ENCODE results near the gene NLRP6. TPM values are rescaled to one million over a fixed set of nuclear protein-coding genes. Genes with fewer than 3 reads are reported as not detected.
"Not testable (repeated sequence)": the region's sequence is repeated elsewhere in the genome, so short reads cannot be mapped to it uniquely, and the experiment has no call there.

NLRP6 gene
- total RNA-seq, 1 experiment from 2014 or later, result not detected

DNA sequence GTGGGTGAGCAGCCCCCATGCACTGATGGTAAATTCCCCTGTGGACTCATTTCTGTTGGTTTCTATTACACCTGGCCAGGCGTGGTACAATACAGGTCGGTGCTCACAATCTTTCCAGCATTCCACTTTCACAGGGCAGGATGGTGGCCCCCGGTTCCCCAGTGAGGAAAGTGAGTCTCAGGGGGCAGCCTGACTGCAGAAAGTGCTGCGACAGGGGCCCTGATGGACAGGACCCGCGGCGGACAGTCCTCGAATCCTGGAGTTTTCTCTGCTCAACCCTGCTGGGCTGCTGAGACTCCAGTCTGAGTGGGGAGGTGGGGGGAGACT is 7.7 kb downstream of the NLRP6 start:
- Histone ChIP-seq H3K4me1 (replicated peaks; ENCODE audit: insufficient read depth) (no peaks in the 10 kb centered on the region), H3F3A (ENCODE audit: insufficient read depth, low read depth) (no peaks in the 10 kb centered on the region), H3K4me2 (no peak overlapping the region), H3K4me3 (no peak overlapping the region), H3K27me3 (ENCODE audit: insufficient read depth, low read depth) (no peaks in the 10 kb centered on the region), H3K79me2 (ENCODE audit: low read depth) (no peaks in the 10 kb centered on the region), H3K9me3 (ENCODE audit: insufficient read depth, low read depth) (no peaks in the 10 kb centered on the region), H3K36me3 (ENCODE audit: low read depth) (no peaks in the 10 kb centered on the region), H3K27ac (no peak overlapping the region), H4K20me1 (ENCODE audit: insufficient read depth) (no peaks in the 10 kb centered on the region), H2AFZ (no peak overlapping the region), H3K9me2 (ENCODE audit: insufficient read depth) (no peaks in the 10 kb centered on the region)
- TF ChIP-seq, protein P1, sequence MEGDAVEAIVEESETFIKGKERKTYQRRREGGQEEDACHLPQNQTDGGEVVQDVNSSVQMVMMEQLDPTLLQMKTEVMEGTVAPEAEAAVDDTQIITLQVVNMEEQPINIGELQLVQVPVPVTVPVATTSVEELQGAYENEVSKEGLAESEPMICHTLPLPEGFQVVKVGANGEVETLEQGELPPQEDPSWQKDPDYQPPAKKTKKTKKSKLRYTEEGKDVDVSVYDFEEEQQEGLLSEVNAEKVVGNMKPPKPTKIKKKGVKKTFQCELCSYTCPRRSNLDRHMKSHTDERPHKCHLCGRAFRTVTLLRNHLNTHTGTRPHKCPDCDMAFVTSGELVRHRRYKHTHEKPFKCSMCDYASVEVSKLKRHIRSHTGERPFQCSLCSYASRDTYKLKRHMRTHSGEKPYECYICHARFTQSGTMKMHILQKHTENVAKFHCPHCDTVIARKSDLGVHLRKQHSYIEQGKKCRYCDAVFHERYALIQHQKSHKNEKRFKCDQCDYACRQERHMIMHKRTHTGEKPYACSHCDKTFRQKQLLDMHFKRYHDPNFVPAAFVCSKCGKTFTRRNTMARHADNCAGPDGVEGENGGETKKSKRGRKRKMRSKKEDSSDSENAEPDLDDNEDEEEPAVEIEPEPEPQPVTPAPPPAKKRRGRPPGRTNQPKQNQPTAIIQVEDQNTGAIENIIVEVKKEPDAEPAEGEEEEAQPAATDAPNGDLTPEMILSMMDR (conservative IDR thresholded peaks at IDR 0.05), result no peak
- no peak for TF ChIP-seq EZH2 (IDR thresholded peaks at IDR 0.05; ENCODE audit: low read depth)
- POLR2A ChIA-PET (ENCODE audit: unreplicated experiment), result no interaction called here
- TSS peak; percentile 22 for BruUV-seq (replicated peaks)
- intact Hi-C loops (cut with micrococcal nuclease; ENCODE audit: unreplicated experiment), result no loop called here
- CTCF ChIA-PET, result interaction anchor here (0.7 kb wide), 1 partner anchor 78 kb away, joined by 14 read pairs; no protein-coding TSS in a partner anchor
- DNase-seq, result no peak

DNA sequence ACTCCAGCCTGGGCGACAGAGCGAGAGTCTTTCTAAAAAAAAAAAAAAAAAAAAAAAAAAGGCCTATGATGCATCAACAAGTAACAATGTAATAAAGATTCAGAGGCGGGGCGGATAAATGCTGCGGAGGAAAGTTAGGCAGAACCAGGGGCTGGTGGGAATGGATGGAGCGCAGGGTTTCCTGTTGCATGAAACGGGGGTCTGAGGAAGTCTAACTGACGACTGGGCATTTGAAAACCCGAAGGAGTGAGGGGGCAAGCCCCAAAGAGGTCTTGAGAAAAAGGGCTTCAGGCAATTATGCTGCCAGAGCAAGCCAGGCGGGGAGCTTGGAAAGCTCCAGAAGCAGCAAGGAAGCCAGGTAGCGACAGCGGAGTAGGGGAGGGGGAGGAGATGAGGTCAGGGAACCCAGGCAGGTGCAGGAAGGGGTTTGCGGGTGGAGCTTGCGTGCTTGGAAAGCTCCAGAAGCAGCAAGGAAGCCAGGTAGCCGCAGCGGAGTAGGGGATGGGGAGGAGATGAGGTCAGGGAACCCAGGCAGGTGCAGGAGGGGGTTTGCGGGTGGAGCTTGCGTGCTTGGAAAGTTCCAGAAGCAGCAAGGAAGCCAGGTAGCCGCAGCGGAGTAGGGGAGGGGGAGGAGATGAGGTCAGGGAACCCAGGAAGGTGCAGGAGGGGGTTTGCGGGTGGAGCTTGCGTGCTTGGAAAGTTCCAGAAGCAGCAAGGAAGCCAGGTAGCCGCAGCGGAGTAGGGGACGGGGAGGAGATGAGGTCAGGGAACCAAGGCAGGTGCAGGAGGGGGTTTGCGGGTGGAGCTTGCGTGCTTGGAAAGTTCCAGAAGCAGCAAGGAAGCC is 9.0 kb downstream of the NLRP6 start:
- Histone ChIP-seq H3K27ac (0 out of 2 replicates have a peak overlapping the region, but pooled peaks have one; percentile 6), H3K4me2 (peak overlapping the region; percentile 75), H3K4me3 (peak overlapping the region; percentile 63; the same call in 1 of the 2 replicates)
- H3K4me1 ChIP-seq (replicated peaks; ENCODE audit: insufficient read depth); BruUV-seq (replicated peaks); H3K36me3 ChIP-seq (ENCODE audit: low read depth); H2AFZ ChIP-seq; H3K79me2 ChIP-seq (ENCODE audit: low read depth); H3F3A ChIP-seq (ENCODE audit: insufficient read depth, low read depth); H3K27me3 ChIP-seq (ENCODE audit: insufficient read depth, low read depth); intact Hi-C loops (cut with micrococcal nuclease; ENCODE audit: unreplicated experiment); H3K9me2 ChIP-seq (ENCODE audit: insufficient read depth); H4K20me1 ChIP-seq (ENCODE audit: insufficient read depth); CTCF ChIA-PET; H3K9me3 ChIP-seq (ENCODE audit: insufficient read depth, low read depth): not testable (repeated sequence)
- POLR2A ChIA-PET (ENCODE audit: unreplicated experiment), result interaction anchor here (0.6 kb wide), 1 partner anchor 1261 kb away, joined by 4 read pairs; no protein-coding TSS in a partner anchor
- peak; percentile 36 to 69 for DNase-seq

DNA sequence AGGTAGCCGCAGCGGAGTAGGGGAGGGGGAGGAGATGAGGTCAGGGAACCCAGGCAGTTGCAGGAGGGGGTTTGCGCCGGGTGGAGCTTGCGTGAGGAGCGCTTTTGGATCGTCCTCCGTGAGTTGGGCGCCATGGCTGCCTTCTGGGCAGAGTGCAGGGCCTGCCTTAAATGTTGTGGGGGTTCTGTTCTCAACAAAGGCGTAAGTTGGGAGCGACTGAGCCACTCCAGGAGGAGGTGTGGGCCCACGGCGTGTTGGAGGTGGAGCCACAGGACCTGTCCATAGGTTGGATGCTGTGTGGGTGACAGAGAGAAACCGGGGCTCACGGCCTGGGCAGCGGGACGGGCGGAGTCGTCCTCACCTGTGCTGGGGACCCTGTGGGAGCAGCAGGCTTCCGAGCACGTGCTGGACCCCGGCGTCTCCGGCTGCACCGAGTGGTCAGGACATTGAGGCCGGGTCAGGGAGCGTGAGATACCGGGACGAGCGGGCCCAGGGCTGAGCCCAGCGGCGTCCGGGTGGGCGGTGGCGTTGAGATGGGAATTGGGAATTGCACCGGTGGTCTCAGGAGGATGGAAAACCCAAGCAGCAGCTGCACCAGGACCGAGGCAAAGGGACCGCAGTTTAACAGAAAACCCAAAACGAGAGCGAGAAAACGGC is 9.7 kb downstream of the NLRP6 start:
- TF ChIP-seq, protein P1 (conservative IDR thresholded peaks at IDR 0.05), result no peak
- no peak for TF ChIP-seq EZH2 (IDR thresholded peaks at IDR 0.05; ENCODE audit: low read depth)
- H3K9me2 ChIP-seq (ENCODE audit: insufficient read depth), result no peaks in the 10 kb centered on the region
- no peaks in the 10 kb centered on the region for H3K79me2 ChIP-seq (ENCODE audit: low read depth)
- POLR2A ChIA-PET (ENCODE audit: unreplicated experiment), result interaction anchor here (0.6 kb wide), 1 partner anchor 219 kb away, joined by 3 read pairs; no protein-coding TSS in a partner anchor
- 0 out of 2 replicates have a peak overlapping the region, but pooled peaks have one; percentile 64 for H2AFZ ChIP-seq
- H3K4me2 ChIP-seq, result peak overlapping the region; percentile 75
- CTCF ChIA-PET, result no interaction called here
- intact Hi-C loops (cut with micrococcal nuclease; ENCODE audit: unreplicated experiment), result no loop called here
- H3F3A ChIP-seq (ENCODE audit: insufficient read depth, low read depth), result no peaks in the 10 kb centered on the region
- peak in 1 of 2 experiments; percentile 41 for DNase-seq
- H3K27me3 ChIP-seq (ENCODE audit: insufficient read depth, low read depth), result no peaks in the 10 kb centered on the region
- H3K4me1 ChIP-seq (replicated peaks; ENCODE audit: insufficient read depth), result no peaks in the 10 kb centered on the region
- peak overlapping the region; percentile 63 for H3K4me3 ChIP-seq
- TSS peak; percentile 21 for BruUV-seq (replicated peaks)
- H4K20me1 ChIP-seq (ENCODE audit: insufficient read depth), result no peaks in the 10 kb centered on the region
- H3K9me3 ChIP-seq (ENCODE audit: insufficient read depth, low read depth), result no peaks in the 10 kb centered on the region
- H3K36me3 ChIP-seq (ENCODE audit: low read depth), result no peaks in the 10 kb centered on the region
- H3K27ac ChIP-seq, result no peak overlapping the region

All from PC-9 (cell line).